Measurements from ENCODE around the gene SERPINA9.
A peak's percentile ranks its signal among the peaks of the same experiment; 100 is the strongest.
"Not testable (repeated sequence)": the region's sequence is repeated elsewhere in the genome, so short reads cannot be mapped to it uniquely, and the experiment has no call there.

Gene SERPINA9

GRCh38 chr14:94476023-94476422 lies at the start of gene SERPINA9:
Gene SERPINA9, minus strand, starts transcription at chr14:94476197. Its CDS starts 6,357 bp downstream, at chr14:94469840.
- DNase-seq = no peak

GRCh38 chr14:94524093-94524492 lies 48.1 kb upstream of the SERPINA9 start:
- no peak for DNase-seq

GRCh38 chr14:94523265-94523664 lies 47.3 kb upstream of the SERPINA9 start:
- no peak for DNase-seq

GRCh38 chr14:94522115-94522724 lies 46.2 kb upstream of the SERPINA9 start:
- DNase-seq = no peak

- no peak for DNase-seq
Observed at GRCh38 chr14:94521375-94522114, 45.5 kb upstream of the SERPINA9 start.

GRCh38 chr14:94517641-94518257 lies 41.8 kb upstream of the SERPINA9 start:
- no peak for DNase-seq

GRCh38 chr14:94517248-94517640 lies 41.2 kb upstream of the SERPINA9 start:
- no peak for DNase-seq

- DNase-seq = no peak
Observed at GRCh38 chr14:94515856-94516255, 39.9 kb upstream of the SERPINA9 start.

GRCh38 chr14:94515426-94515825 lies 39.4 kb upstream of the SERPINA9 start:
- no peak for DNase-seq

GRCh38 chr14:94514351-94514750 lies 38.4 kb upstream of the SERPINA9 start:
- no peak for DNase-seq

- not testable (repeated sequence) for DNase-seq
Observed at GRCh38 chr14:94510481-94510880, 34.5 kb upstream of the SERPINA9 start.

GRCh38 chr14:94509356-94509755 lies 33.4 kb upstream of the SERPINA9 start, which contains the start of gene SERPINA12:
Gene SERPINA12, minus strand, starts transcription at chr14:94509469. Its CDS starts 11,072 bp downstream, at chr14:94498397.
- no peak for DNase-seq

- no peak for DNase-seq
Observed at GRCh38 chr14:94505641-94506040, 29.6 kb upstream of the SERPINA9 start.

- no peak for DNase-seq
Observed at GRCh38 chr14:94505206-94505605, 29.2 kb upstream of the SERPINA9 start.

- no peak for DNase-seq
Observed at GRCh38 chr14:94501588-94502516, 25.9 kb upstream of the SERPINA9 start.

- DNase-seq = no peak
Observed at GRCh38 chr14:94500264-94500663, 24.3 kb upstream of the SERPINA9 start.

- DNase-seq = no peak
Observed at GRCh38 chr14:94499673-94500072, 23.7 kb upstream of the SERPINA9 start.

- DNase-seq = no peak
Observed at GRCh38 chr14:94498215-94498614, 22.2 kb upstream of the SERPINA9 start.

GRCh38 chr14:94494085-94494484 lies 18.1 kb upstream of the SERPINA9 start:
- DNase-seq = no peak

GRCh38 chr14:94491511-94491910 lies 15.5 kb upstream of the SERPINA9 start:
- DNase-seq = peak; percentile 9

- DNase-seq = no peak
Observed at GRCh38 chr14:94489336-94489735, 13.3 kb upstream of the SERPINA9 start.

- DNase-seq = no peak
Observed at GRCh38 chr14:94486883-94487282, 10.9 kb upstream of the SERPINA9 start.

All from fibroblast of skin of right quadriceps (primary cell).